ENCODE measurements around the gene CTAG1B.
"Not testable (repeated sequence)": the region's sequence is repeated elsewhere in the genome, so short reads cannot be mapped to it uniquely, and the experiment has no call there.

CTAG1B gene

DNA sequence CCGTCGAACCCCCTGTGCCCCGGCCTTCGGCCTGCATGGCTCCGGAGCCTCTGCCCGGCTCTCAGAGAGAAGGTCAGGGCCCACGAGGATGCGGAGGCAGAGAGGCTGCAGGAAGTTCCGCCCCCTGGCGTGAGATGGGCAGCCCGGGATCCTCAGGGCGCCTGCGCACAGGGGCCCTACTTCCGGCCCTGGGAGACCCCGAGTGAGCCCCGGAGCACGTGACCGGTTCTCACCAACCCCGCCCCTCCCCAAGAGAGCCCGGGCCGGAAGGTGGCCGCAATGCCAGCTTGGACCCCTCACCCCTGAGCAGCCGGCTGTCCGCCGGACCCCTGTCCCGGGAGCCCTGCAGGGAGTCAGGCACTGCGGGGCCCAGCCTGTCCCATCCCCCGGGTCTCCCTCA, at the start of gene CTAG1B:
Gene CTAG1B, minus strand, starts transcription at position 101 of the 400 bp plus-strand sequence. Its CDS starts 64 bp downstream, at position 37.
- not testable (repeated sequence) for DNase-seq (ENCODE audit: low read depth)

DNA sequence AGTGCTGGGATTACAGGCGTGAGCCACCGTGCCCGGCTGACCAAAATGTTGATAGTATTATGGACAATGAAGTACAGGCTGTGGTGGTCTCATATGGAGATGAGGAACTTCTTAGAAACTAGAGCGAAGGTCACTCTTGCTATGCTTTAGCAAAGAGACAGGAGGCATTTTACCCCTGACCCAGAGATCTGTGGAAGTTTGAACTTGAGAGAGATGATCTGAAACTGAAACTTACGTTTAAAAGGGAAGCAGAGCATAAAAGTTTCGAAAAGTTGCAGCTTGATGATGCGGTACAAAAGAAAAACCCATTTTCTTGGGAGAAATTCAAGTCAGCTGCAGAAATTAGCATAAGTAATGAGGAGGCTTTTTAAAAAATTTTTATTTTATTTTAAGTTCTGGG, 42.8 kb upstream of the CTAG1B start:
- DNase-seq (ENCODE audit: low read depth) = no peak

DNA sequence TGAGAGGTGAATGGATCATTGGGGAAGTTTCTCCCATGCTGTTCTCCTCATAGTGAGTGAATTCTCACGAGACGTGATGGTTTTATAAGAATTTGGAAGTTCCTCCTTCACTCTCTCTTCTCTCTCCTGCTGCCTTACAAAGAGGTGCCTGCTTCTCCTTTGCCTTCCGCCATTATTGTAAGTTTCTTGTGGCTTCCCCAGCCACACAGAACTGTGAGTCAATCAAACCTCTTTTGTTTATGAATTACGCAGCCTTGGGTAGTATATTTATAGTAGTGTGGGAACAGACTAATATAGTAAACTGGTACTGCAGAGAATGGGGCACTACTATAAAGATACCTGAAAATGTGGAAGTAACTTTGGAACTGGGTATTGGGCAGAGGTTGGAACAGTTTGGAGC, 42.1 kb upstream of the CTAG1B start:
- no peak for DNase-seq (ENCODE audit: low read depth)

DNA sequence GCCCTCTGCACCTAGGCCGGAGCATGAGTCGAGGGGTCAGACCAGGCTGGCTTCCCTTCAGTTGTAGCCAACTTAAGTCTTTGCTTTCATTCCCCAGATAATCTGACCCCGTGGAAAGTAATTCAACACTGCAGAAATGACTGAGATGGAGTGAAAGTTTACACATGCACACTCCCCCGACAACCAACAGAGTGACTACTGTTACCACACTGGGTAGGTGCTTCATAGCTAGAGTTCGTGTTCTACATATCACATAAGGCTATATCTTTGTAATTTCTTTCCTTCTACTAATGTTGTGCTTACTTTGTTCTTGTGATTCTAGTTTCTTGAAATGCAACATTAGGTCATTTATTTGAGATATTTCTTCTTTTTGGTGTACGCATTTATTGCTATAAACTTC, 41.5 kb upstream of the CTAG1B start:
- no peak for DNase-seq (ENCODE audit: low read depth)

DNA sequence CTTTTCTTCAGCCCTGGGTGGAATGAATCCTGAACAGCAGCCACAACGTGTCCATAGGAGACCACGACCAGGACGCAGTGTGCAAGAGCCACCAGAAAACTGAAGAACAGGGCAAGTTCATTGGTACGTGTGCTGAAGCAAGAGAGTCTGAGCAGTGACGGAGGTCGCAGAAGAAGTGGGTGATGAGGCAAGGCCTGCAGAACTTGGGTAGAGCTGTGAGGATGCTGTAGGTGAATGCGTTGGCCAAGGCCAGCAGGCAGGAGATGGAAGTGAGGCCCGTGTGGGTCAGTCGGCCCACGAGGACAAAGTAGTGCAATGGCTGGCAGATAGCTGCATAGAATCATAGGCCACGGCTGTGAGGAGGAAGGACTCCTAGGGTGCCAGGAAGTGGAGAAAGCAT, 39.9 kb upstream of the CTAG1B start:
- DNase-seq (ENCODE audit: low read depth) = no peak

DNA sequence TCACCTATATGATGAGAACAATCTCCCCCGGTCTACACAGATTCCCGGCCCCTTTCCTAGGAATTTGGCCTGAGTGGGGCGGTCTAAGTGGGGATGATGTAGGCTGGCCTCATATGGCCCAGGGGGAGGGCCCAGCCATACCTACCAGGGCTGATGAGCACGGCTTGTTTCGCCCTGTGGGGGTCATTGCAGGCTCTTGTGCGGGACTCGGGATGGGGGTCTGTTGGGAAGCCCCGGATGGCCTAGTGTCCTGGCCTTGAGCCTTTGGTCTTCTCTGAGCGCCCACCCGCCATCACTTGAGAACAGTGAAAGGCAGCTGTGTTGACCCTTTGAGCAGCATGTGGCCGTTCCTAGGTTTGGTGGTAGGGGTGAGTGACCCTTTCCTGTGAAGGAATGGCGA, 39.1 kb upstream of the CTAG1B start:
- no peak for DNase-seq (ENCODE audit: low read depth)

DNA sequence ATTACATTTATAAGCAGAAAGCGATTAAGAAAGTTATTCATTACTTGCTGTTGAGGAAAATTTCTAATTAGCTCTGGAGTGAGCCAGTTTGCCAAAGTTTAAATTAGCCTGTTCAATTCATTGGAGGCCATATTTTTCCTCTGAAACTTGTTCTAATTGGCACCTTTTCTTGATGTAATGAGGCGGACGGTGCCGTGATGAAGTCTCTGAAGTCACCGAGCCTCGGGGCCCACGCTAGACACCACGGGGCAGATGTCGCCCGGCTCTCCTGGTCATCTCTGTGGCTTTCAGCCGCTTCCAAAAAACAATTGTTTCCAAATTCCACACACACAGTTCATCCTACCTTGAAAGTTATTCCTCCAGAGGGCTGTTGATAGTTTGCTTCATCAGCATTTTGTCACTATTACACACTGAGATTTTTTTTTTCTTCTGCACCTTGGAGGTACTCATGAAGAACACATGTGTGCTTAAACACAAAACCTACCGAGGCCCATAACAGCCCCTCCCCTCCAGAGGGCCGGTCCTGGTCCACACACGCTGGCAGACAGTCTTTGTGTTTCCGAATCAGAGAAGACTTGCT, 38.2 kb upstream of the CTAG1B start:
- no peak for DNase-seq (ENCODE audit: low read depth)

DNA sequence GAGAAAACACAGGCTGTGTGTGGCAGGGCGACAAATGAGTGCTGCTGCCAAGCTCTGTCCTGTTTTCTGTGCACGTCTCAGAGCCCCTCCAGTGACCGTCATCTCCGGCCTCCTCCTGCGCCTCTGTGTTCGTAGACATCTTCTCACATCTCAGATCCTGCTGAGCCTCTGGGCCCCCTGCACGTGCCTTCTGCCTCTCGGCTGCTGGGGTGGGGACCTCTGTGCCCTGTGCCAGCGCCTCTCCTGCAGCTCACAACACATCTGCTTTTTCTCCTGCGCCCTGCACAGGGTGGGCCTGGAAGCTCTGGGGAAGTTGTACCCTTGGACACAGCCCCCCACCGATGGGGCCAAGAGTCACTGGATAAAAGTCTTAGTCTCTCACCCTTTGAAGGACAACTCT, 36.7 kb upstream of the CTAG1B start:
- DNase-seq (ENCODE audit: low read depth) = no peak

DNA sequence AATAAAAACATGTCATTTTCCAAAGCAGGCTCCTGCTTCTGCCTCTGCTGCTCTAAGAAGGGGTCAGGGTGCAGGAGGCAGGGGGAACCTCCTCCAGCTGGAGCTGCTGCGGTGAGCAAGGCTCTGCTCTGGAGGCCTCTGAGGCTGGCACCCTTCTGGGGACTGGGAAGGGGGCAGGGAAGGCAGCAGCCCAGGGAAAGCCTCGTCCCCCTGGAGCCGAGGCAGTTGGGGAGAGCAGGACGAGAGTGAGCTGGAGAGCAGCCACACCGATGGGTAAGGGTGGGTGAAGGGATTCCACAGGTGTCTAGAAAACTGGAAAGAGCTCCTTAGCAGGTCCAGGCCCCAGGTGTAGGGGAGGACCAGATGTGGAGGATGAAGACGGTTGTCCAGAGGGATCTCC, 36.3 kb upstream of the CTAG1B start:
- DNase-seq (ENCODE audit: low read depth) = no peak

DNA sequence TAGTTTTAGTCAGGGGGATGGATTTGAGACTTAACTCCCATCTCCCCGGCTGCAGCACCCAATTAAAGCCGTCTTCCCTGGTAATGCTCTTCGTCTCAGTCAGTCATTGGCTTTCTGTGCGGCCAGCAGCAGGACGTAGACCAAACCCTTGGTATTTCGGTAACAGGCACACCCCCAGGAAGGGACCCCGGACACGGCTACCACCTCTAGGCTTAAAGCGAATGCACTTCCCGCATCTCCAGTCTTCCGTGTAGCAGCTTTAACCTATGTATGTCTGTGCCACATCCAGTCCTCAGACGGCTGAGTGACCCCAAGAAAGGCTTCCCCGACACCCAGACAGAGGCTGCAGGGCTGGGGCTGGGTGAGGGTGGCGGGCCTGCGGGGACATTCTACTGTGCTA, 35.8 kb upstream of the CTAG1B start:
- DNase-seq (ENCODE audit: low read depth) = no peak

DNA sequence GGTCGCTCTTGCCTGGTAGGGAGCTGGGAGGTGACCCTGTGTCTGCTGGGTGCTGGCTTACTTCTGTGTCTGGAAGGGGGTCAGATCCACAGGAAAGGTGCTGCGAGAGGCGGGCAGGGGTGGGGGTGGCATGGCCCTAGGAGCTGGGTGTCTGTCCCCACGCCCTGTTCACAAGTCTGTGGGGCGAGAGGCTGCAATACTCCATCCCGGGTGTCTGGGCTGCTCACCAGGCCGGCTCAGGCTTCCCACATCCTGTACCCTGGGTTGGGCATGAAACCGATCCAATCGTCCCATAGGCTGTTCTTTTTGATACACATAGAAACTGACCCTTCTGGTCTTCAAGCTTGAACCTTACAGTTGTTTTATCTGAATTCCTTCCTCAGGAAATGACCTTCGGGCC, 35.3 kb upstream of the CTAG1B start:
- DNase-seq (ENCODE audit: low read depth) = no peak

DNA sequence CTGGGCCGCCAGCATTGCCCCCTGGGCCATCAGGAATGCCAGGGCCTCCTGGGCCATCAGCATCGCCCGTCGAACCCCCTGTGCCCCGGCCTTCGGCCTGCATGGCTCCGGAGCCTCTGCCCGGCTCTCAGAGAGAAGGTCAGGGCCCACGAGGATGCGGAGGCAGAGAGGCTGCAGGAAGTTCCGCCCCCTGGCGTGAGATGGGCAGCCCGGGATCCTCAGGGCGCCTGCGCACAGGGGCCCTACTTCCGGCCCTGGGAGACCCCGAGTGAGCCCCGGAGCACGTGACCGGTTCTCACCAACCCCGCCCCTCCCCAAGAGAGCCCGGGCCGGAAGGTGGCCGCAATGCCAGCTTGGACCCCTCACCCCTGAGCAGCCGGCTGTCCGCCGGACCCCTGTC, 34.3 kb upstream of the CTAG1B start, which contains the start of gene CTAG2:
Gene CTAG2, minus strand, starts transcription at position 167 of the 400 bp plus-strand sequence. Its CDS starts 64 bp downstream, at position 103.
- DNase-seq (ENCODE audit: low read depth) = not testable (repeated sequence)

DNA sequence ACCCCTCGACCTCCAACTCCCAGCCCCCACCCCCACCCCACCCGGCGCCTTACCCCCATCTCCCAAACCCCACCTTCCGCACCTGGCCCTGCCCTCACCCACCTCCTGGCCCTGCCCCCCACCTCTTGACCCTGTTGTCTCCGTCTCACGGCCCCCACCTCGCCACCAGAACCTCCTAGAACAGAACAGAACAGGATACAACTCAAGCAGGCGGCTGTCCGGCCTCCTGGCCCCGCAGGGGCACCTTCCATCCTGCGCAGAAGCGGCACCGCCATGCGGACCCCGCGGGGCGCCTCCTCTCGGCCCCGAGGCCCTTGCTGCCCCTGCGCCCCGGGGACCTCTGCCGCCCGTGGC, 33.9 kb upstream of the CTAG1B start:
- no peak for DNase-seq (ENCODE audit: low read depth)

DNA sequence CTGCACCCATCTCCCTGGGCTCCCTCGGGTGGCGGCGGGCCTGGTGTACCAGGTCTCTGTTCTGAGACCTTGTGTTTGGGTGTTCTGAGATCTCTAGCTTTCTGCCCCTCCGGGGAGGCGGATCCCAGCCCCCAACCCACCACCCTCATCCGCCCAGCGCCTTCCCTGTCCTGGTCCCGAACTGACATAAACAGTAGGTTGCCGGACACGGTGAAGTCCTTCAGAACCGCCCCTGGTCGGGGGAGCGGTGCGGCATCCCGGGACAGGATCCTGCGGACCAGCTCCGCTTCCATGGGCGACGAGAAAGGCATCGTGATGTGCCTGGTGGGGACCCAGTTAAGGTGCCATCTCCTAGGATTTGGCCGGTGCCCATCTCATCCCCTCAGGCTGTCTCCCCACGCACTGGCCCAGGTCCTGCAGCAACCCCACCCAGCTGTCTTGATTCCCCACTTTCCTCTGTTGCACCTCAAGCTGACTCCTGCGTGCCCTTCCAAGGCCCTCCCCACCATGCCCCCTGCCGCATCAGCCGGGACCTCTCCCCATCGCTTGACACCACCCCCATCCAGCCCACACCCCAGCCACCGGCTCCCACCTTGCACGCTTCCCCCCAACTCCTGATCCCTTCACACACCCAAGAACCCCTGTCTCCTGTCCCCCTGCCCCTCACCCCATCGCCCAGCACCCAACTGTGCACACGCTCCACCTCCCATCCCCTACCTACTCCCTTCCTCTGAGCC, 33.4 kb upstream of the CTAG1B start:
- DNase-seq (ENCODE audit: low read depth) = no peak

DNA sequence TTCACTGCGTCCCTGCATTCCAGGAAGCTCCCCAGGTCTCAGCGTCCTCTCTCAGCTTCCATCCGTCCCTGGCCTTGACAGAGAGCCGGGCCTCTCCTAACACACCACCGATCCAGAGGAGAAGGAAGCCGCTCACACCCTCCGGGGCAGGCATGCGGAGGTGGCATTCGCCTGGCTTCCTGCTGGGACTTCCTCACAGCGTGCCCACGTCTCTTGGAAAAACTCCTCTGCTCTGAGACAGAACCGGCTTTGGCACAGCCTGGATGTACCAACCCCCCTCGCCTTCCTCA, 31.1 kb upstream of the CTAG1B start:
- DNase-seq (ENCODE audit: low read depth) = no peak

DNA sequence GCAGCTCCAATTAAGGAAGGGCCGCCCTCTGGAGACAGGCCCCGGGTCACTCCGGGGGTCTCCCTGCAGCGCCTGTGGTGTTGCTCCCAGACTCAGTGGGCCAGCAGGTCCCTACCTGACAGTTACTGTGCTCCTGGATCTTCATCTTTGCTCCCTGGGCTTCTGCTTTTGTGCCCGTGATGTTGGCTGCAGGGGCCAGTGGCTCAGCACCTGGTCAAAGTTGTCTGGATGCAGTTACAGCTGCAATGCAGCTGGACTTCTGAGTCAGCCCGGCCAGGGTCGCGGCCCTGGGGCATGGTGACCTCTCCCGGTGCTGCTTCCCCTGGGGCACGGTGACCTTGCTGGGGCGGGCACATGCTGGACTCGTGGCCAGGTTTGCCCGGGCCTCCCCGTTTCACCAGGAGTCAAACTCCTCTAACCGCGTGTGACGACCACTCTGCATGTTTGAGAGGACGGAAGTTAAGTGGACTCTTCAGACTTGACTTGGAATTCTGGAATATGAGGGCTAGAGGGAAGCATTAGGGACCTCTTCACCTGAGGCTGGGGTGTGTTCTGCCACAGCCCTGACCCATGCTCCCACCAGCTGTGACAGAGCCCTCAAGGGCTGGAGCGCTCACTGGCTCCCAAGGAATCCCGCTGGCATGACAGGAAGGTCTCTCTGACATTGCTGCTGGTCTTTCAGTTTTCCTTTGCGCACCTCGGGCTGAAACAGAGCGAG, 30.6 kb upstream of the CTAG1B start:
- DNase-seq (ENCODE audit: low read depth) = no peak

DNA sequence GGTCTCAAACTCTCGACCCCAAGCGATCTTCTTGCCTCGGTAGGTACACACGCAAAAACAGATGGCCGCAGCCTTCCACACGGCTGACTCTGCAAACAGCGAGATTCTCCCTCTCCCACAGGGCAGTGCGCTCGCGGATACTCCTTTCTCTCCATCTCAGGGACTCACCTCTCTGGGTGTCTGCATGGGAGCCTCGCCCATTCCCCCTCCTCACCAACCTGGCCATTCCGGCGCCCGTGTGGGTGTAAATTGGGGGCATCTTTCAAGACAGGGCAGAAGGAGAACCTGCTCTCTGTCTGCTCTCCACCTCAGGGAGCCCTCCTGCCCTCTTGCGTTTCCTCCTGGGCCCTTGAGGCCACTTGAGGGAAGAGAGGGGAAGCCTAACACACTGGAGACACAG, 29.8 kb upstream of the CTAG1B start:
- DNase-seq (ENCODE audit: low read depth) = no peak

DNA sequence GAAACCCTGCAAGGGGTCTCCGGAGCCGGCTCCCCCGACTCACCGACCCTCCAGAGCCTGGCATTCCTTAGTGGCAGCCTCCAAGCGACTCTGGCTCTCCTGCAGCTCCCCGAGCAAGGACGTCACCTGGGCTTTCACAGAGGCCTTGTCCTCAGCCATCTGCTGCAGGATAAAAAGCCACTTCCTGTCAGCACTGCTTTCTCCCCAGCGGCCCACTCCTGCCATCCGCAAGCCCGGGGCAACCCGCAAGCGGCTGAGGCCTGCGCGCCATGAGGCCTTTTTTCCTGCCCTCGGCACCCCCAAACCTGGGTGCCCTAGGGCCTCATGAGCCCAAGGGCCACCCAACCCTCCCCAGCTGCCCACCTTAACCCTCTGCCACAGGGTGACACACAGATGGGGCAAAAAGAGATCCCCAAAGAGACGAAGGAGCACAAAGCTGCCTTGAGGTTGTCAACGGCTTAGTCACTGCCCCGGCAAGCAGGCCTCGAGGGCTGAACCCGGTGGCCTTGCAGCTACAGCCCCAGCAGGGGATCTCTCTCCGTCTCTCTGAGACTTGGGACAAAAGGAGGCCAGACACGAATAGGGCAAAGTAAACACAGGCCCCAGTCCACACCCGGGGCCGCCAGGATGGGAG, 26.8 kb upstream of the CTAG1B start:
- DNase-seq (ENCODE audit: low read depth) = not testable (repeated sequence)

DNA sequence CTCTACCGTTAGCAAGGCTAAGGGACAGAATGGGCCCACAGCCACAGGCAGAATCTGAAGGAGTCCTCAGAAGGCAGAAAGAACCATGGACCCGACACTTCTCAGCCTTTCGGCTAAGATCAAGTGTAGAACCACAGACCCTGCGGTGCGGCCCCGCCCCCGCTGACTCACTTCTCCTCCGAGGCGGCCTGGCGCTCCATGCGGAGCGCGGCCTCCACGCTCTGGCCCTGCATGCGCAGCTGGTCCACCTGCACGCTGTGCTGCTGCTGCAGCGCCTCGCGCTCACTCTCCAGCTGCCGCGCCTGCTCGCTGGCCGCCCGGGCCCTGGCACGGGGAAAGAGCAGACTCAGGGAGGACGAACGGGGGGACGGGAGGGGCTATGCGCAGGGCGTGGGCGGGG, 24.6 kb upstream of the CTAG1B start:
- not testable (repeated sequence) for DNase-seq (ENCODE audit: low read depth)

DNA sequence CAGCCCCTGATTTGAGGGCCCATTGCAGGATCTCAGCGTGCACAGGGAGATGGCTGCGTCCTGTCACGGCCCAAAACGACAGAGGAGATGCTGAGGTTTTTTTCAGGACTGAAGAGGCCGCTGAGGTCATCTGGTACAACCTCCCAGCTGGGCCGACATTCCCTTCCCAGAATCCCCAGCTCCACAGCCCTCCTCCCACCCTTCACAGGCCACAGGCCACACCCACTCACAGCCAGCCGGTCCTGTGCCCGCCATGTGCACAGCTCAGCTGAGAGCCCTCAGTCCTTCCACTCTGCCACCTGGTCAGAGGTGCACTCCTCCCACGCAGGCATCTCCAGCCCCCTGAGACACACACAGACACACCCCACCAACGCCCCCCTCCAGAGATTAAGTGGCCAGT, 22.7 kb upstream of the CTAG1B start:
- not testable (repeated sequence) for DNase-seq (ENCODE audit: low read depth)

DNA sequence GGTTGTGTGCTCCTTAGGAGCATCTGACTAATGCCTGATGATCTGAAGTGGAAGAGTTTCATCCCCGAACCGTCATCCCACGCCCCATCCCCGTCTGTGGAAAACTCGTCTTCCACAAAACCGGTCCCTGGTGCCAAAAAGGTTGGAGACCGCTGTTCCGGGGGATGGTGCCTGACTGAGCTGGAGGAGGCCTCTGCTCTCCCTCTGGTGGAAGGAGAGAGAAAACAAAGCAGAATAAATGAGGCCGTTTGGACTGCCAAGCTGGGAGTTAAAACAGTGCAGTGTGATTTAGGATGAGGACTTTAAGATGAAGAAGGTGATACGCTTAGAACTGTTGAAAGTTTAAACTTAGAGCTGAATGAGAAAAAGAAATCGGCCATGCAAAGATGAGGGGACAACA, 14.6 kb upstream of the CTAG1B start:
- DNase-seq (ENCODE audit: low read depth) = not testable (repeated sequence)

DNA sequence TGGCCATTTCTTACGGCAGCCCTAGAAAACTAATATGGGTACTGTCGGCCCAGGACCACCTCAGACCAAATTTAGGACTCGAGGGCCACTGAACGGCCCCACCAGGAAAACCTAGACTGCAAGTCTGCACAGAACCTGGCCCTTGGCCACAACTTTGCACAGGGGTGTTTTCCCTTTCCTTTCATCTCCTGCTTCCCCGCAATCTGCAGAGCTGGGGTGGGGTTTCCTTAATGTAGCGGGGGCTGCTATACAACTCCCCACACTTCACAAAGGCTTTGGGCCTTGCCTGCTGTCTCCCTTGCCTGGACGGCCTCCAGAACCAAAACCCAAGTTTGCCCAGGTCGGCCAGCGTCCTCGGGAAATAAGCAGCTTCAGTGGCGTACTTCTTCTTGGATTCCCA, 11.9 kb upstream of the CTAG1B start:
- not testable (repeated sequence) for DNase-seq (ENCODE audit: low read depth)

DNA sequence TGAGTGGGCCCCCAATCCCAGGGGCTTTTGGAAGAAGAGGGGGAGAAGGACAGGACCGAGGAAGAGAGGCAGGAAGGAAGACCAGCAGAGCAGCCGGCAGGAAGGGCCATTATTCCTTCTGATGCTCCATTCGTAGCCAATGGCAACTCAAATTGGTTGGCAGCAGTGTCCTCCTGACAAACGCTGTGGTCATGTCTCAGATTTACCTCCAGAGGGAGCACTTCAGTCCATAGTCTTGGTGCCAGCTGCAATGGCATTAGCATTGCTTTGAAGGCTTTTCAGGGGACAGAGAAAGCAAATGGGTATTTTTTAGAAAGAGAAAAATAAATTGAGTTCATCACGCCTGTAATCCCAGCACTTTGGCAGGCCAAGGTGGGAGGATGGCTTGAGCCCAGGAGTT, 9.9 kb upstream of the CTAG1B start:
- not testable (repeated sequence) for DNase-seq (ENCODE audit: low read depth)

Measured in activated T-helper 1 cell treated with Interleukin-2 at 50 U/mL for 16 hours (primary cell).